GM18519 (cell line): ENCODE measurements around the gene C1QTNF3.

ENCODE experiments used
- ATAC-seq: cut with Tn5 transposase; IDR thresholded peaks from one replicate; pipeline ENCODE4 v1.9.1; 2021; ENCODE audit warnings: mild to moderate bottlenecking, moderate library complexity; ENCODE audit not compliant: unreplicated experiment, low FRiP score

C1QTNF3 gene

GRCh38 chr5:34002629-34003328 lies 40.2 kb downstream of the C1QTNF3 start:
- no peak for ATAC-seq

DNA sequence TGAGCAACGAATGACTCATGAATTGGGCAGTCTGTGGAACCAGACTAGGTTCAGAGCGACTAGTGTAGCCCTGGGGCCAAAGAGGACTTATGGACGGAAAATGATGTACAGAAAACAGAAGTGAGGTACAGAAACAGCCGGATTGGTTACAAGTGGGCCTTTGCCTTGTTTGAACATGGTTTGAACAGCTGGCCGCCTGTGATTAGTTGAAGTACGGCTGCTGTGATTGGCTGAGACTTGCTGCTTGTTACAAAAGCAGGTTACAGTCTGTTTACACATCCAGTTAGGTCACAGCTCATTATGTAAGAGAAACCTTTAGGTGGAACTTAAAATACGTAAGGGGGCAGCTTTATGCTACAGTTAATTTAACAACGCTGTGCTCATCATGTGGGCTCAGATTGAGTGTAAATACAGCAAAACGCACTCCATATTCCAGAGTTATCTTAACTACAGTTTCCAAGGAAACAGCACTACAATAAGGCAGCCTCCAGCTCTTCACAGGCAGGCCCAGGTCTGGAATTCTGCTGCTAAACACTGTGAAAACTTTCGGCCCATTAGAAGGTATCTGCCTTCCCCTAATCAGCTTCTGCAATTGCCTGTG lies 41.7 kb downstream of the C1QTNF3 start:
- no peak for ATAC-seq

DNA sequence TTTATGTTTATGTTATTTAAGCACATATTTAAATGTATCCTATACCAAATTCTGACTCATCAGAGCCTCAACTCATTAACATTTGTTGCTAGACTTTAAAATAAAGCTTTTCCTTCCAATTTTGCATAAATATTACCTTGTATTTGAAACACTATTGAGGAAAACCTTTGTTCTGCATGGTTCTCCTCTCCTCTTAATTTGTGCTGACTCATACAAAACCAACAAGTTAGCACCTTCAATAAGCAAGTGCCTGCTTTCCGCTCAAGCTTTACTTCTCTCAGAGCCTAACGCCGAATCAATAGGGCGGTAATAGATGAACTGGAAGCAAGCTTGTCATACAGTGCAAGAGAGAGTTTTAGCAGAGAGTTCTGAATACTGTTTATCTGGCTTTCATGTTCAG lies 43.0 kb downstream of the C1QTNF3 start:
- ATAC-seq: no peak

DNA sequence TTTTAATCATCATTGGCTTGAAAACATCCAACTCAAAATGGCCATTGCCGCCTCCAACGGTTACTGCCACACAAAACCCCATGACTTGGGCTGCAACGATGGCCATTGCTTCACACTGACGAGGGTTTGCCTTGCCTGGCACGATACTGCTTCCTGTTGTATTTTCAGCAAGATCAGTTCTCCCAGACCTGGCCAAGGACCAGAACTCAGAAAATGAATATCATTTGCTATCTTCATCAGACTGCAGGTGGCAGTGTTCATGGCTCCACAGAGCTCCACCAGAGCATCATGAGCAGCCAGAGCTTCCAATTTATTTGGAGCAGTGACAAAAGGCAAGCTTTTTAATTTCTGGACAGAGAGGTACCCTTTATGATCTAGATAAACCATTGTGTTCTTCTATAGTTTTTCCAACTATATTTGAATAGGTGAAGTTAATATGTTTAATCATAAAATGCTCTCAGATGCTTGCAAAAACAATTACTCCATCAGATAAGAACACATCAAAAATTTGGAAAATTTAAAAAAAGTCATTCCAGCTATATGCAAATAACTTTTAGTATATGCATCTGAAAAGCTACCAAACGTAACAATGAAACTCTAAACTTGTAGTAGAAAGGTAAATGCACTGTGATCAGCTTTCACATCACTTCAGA lies 45.6 kb downstream of the C1QTNF3 start:
- peak; percentile 65 for ATAC-seq

DNA sequence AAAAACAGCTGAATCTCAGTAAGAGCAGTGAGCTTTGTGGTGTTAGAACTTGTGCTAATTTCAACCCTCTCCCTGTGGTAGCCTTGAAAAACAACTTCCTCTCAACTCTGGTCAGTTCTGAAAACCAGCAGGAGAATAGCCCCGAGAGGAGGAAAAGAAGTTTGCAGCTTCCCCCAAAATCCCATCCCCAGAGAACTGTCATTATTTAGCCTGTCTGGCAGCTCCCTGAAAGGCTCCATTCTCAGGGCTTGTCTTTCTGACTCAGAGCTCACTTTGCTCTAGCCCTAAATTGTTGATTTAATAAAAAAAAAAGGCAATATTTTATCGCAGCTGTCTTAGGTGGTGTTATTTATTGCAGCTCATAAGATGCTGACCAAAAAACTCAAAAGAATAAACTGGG lies 47.1 kb downstream of the C1QTNF3 start:
- no peak for ATAC-seq

- no peak for ATAC-seq
Observed at GRCh38 chr5:33994845-33995244, 48.2 kb downstream of the C1QTNF3 start.

DNA sequence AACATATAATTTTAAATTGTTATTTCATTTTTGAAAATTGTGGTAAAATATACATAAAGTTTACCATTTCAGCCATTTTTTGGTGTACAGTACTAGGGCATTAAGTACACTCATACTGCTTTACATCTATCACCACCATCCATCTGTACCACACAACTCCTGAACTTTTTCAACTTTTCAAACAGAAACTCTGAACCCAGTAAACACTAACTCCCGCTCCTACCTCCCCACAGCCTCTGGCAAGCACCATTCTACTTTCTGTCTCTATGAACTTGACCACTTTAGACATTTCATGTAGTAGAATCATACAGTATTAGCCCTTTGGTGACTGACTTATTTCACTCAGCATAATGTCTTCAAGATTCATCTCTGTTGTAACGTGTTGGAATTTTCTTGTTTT lies 50.1 kb downstream of the C1QTNF3 start:
- ATAC-seq: no peak

GRCh38 chr5:33985447-33985846 lies 57.6 kb downstream of the C1QTNF3 start:
- no peak for ATAC-seq

DNA sequence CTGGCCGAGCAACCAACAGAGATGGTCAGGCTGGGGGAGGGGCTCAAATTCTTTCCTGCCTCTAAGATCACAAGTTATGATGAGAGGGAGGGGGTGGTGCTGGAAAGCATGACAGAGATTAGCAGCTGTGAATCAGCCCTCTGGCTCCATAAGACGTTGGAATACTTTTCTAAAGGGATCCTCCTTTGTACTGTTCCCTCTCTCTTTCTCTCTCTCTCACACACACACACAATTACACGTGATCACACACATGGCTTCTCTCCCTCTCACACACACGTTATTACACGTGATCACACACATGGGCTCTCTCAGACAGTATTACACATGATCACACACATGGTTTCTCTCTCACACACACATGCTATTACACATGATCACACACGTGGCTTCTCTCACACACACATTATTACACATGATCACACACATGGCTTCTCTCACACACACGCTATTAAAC lies 58.3 kb downstream of the C1QTNF3 start, which contains the start of gene SLC45A2:
SLC45A2 (minus strand) TSS at position 23 of the 454 bp plus-strand sequence. CDS start 110 bp downstream, outside the sequence.
- no peak for ATAC-seq

- no peak for ATAC-seq
Observed at GRCh38 chr5:33984178-33984577, 58.8 kb downstream of the C1QTNF3 start.

- no peak for ATAC-seq
Observed at GRCh38 chr5:33981408-33982162, 61.4 kb downstream of the C1QTNF3 start.

GRCh38 chr5:33980030-33980429 lies 63.0 kb downstream of the C1QTNF3 start:
- no peak for ATAC-seq

DNA sequence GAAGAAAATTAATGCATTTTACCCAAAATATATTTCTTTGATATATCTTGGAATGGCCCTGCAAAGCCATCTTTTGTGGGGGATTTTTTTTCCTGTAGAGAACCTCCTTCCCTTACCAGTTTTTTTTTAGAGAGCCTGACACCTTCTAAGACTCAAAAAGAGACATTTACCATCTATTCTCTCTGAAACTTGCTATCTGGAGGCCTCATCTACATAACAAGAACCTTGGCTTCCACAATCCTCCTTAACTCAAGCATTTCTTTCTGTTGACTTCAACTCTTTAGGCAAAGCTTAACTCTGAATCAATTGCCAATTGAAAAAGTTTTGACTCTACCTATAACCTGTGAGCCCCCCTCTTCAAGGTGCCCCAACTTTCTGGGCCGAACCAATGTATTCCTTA lies 64.7 kb downstream of the C1QTNF3 start:
- no peak for ATAC-seq

DNA sequence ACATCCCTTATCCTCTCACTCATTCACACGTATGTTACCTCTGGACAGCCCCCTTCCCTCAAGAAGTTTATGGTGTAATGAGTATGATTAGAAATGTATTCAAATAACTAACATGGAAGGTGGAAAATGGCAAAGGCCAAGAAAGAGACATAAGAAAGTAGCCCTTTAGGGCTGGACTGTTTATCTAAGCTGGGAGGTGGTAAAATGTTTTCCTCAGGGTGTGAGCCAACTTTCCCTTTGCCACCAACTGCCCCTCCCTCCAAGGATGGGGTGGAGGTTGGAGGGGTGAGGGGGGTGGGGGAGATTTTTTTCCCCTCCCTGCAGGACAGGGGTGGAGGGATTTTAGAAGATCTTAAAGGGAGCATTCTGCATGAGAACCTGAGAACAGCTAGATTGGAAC lies 66.7 kb downstream of the C1QTNF3 start:
- ATAC-seq: no peak

GRCh38 chr5:33975852-33976251 lies 67.2 kb downstream of the C1QTNF3 start:
- no peak for ATAC-seq

- ATAC-seq: peak; percentile 57
Observed at GRCh38 chr5:33973271-33973670, 69.7 kb downstream of the C1QTNF3 start.

DNA sequence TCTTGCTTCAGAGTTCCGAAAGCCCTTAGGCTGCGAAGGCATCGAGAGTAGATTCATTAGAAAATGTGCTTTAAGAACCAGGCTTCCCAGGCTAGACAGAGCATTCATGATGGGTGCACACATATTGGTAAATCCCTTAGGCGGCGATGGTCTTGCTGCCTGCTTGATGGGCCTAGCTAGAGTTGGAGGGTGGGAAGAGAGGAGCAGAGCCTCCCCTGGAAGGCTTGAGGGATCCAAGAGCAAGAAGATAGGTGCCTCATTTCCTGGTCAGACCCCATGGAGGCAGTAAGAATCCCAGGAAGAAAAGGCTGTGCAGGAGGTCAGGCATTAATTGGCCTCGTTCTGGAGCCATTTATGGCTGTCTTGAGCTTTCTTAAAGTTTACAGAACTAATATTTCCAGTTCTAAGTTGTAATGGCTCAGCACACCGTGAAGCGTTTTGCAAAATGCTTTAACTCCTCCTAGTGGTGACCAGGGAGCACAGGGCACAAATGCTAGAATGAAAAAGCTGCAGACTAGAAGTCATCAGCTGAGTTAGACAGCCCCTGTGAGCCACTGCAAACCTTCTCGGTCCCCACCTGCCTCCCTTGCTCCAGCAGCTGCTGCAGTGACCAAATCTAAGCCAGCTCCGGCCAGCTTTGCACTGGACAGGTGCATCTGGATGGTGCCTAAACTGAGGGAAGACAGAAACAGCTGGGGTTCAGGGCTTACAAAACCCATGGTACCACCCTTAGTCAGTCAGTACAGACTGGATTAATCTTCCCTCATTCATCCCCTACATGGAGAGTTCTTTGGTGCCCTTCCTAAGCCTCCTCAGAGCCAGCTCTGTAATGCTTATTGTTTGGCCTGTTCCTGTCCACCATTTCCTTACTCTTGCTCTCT lies 73.2 kb downstream of the C1QTNF3 start:
- ATAC-seq: no peak

DNA sequence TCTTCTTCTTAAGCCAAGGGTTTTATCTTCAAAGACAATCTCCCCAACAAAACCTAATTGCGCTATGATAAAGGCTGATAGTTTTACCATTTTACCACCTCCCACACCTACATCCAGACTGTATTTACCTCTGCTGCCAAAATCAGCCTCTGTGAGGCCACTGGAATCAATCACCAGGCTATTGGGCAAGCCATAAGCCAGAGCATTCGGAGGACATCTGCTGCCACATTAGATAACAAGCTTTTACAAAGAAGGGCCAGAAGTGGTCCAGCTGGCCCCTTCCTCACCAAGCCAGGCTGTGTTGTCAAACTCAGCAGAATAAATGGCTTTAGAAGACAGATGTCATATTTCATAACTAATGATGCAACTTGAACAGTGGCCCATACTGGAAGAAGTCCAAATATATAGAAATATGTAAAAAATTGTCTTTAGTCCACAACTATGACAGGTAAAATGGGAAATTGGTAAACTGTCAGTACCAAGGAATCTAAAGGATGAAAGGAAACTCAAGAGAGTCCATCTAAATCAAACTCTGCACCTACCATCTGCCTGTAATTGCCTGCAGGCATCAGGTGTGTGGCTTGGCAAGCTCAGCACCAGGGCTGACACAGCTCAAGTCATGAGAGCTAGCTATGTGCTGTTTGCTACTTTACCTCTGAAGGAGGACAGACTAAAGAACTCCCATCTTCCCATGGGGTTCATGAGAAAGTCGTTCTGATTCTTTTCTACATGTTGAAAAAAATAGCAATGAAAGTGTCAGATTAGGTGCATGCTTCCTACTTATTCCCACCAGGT lies 74.6 kb downstream of the C1QTNF3 start:
- no peak for ATAC-seq
